ENCODE data around the gene SRPK3.

The SRPK3 gene

GRCh38 chrX:153828308-153828707 is 47.5 kb downstream of the SRPK3 start:
- Histone ChIP-seq H3K27me3 (ENCODE audit: insufficient read depth, poor library complexity, severe bottlenecking) (peaks cover 21% of the 10 kb centered on the region), H3K4me1 (ENCODE audit: insufficient read depth, poor library complexity, severe bottlenecking) (no peaks in the 10 kb centered on the region), H3K4me3 (ENCODE audit: severe bottlenecking) (no peak overlapping the region), H3K27ac (ENCODE audit: poor library complexity, severe bottlenecking) (no peak overlapping the region), H3K36me3 (ENCODE audit: low read depth) (no peaks in the 10 kb centered on the region), H3K9me3 (ENCODE audit: severe bottlenecking) (no peaks in the 10 kb centered on the region)
- DNase-seq (ENCODE audit: low spot score) (no peak), ATAC-seq (ENCODE audit: low read depth) (no peak)
- TF ChIP-seq CTCF (IDR thresholded peaks at IDR 0.05; ENCODE audit: poor library complexity, severe bottlenecking): no peak

GRCh38 chrX:153828723-153829548 is 48.1 kb downstream of the SRPK3 start:
- H3K27me3 ChIP-seq (ENCODE audit: insufficient read depth, poor library complexity, severe bottlenecking): peaks cover 21% of the 10 kb centered on the region
- no peak for TF ChIP-seq CTCF (IDR thresholded peaks at IDR 0.05; ENCODE audit: poor library complexity, severe bottlenecking)
- H3K36me3 ChIP-seq (ENCODE audit: low read depth): no peaks in the 10 kb centered on the region
- no peaks in the 10 kb centered on the region for H3K9me3 ChIP-seq (ENCODE audit: severe bottlenecking)
- DNase-seq (ENCODE audit: low spot score): no peak
- no peak overlapping the region for H3K4me3 ChIP-seq (ENCODE audit: severe bottlenecking)
- no peaks in the 10 kb centered on the region for H3K4me1 ChIP-seq (ENCODE audit: insufficient read depth, poor library complexity, severe bottlenecking)
- no peak for ATAC-seq (ENCODE audit: low read depth)
- no peak overlapping the region for H3K27ac ChIP-seq (ENCODE audit: poor library complexity, severe bottlenecking)

GRCh38 chrX:153829549-153829798 is 48.6 kb downstream of the SRPK3 start:
- no peak overlapping the region for H3K27ac ChIP-seq (ENCODE audit: poor library complexity, severe bottlenecking)
- ATAC-seq (ENCODE audit: low read depth): no peak

GRCh38 chrX:153829799-153830639 is 49.2 kb downstream of the SRPK3 start, which contains the start of gene PDZD4:
Gene PDZD4, minus strand, starts transcription at chrX:153830544. Its CDS starts 246 bp downstream, at chrX:153830298.
- no peak for TF ChIP-seq CTCF (IDR thresholded peaks at IDR 0.05; ENCODE audit: poor library complexity, severe bottlenecking)
- no peaks in the 10 kb centered on the region for H3K36me3 ChIP-seq (ENCODE audit: low read depth)
- H3K9me3 ChIP-seq (ENCODE audit: severe bottlenecking): no peaks in the 10 kb centered on the region
- H3K4me1 ChIP-seq (ENCODE audit: insufficient read depth, poor library complexity, severe bottlenecking): no peaks in the 10 kb centered on the region
- H3K27ac ChIP-seq (ENCODE audit: poor library complexity, severe bottlenecking): no peak within 1 kb of the TSS
- DNase-seq (ENCODE audit: low spot score) (no peak), ATAC-seq (ENCODE audit: low read depth) (peak; percentile 56; the same call in 2 of the 3 replicates)
- H3K27me3 ChIP-seq (ENCODE audit: insufficient read depth, poor library complexity, severe bottlenecking): peaks cover 21% of the 10 kb centered on the region
- peak within 1 kb of the TSS; percentile 26 for H3K4me3 ChIP-seq (ENCODE audit: severe bottlenecking)

More at GRCh38 chrX:153829549-153829798, 48.6 kb downstream of the SRPK3 start:
- H3K27me3 ChIP-seq (ENCODE audit: insufficient read depth, poor library complexity, severe bottlenecking): peaks cover 21% of the 10 kb centered on the region
- no peaks in the 10 kb centered on the region for H3K36me3 ChIP-seq (ENCODE audit: low read depth)
- DNase-seq (ENCODE audit: low spot score): no peak
- no peak overlapping the region for H3K4me3 ChIP-seq (ENCODE audit: severe bottlenecking)
- H3K9me3 ChIP-seq (ENCODE audit: severe bottlenecking): no peaks in the 10 kb centered on the region
- no peak for TF ChIP-seq CTCF (IDR thresholded peaks at IDR 0.05; ENCODE audit: poor library complexity, severe bottlenecking)
- H3K4me1 ChIP-seq (ENCODE audit: insufficient read depth, poor library complexity, severe bottlenecking): no peaks in the 10 kb centered on the region

Measured in RWPE2 (cell line).